Suprapubic skin (tissue), 4 donors: ENCODE results near the gene ENSA.
"Not testable (repeated sequence)": the region's sequence is repeated elsewhere in the genome, so short reads cannot be mapped to it uniquely, and the experiment has no call there.

Experiments used
- EP300 ChIP-seq: sonication (generic); formaldehyde crosslinking; IDR thresholded peaks from one replicate; pipeline ENCODE4 v1.6.1; 2017; ENCODE audit warnings: antibody characterized with exemption
- POLR2A ChIP-seq, 2 donors: fragments of 450-650 bp; IDR thresholded peaks; one replicate each; pipeline ENCODE4 v1.6.1; 2017; ENCODE audit warnings: antibody characterized with exemption in 2 of 2, mild to moderate bottlenecking in 2 of 2, moderate library complexity in 2 of 2
- POLR2AphosphoS5 ChIP-seq, 3 donors: sonication (generic); formaldehyde crosslinking; IDR thresholded peaks; one replicate each; pipeline ENCODE4 v1.6.1; 2017; ENCODE audit warnings: antibody characterized with exemption in 3 of 3
- TF ChIP-seq, protein P1 (sequence below), 2 donors: fragments of 200-600 bp in 1 of 2; fragments of 450-650 bp in 1 of 2; sonication (generic) in 1 of 2; IDR thresholded peaks; one replicate each; pipeline ENCODE4 v1.5.1; 2016 to 2019; ENCODE audit warnings: antibody characterized with exemption in 2 of 2, mild to moderate bottlenecking in 1 of 2, moderate library complexity in 1 of 2

DNA sequence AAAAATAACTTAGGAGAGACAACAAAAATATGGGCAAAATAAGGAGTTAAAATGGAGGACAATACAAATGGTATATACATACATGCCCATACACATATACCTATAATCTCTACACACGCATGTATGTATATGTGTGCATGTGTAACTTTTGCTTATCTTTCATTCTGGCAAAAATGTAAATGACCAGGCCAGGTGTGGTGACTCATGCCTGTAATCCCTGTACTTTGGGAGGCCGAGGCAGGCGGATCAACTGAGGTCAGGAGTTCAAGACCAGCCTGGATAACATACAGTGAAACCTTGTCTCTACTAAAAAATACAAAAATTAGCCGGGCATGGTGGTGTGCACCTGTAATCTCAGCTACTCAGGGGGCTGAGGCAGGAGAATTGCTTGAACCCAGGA, 31.1 kb downstream of the ENSA start:
- TF ChIP-seq, protein P1, sequence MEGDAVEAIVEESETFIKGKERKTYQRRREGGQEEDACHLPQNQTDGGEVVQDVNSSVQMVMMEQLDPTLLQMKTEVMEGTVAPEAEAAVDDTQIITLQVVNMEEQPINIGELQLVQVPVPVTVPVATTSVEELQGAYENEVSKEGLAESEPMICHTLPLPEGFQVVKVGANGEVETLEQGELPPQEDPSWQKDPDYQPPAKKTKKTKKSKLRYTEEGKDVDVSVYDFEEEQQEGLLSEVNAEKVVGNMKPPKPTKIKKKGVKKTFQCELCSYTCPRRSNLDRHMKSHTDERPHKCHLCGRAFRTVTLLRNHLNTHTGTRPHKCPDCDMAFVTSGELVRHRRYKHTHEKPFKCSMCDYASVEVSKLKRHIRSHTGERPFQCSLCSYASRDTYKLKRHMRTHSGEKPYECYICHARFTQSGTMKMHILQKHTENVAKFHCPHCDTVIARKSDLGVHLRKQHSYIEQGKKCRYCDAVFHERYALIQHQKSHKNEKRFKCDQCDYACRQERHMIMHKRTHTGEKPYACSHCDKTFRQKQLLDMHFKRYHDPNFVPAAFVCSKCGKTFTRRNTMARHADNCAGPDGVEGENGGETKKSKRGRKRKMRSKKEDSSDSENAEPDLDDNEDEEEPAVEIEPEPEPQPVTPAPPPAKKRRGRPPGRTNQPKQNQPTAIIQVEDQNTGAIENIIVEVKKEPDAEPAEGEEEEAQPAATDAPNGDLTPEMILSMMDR (IDR thresholded peaks at IDR 0.05), result not testable (repeated sequence)
- not testable (repeated sequence) for TF ChIP-seq POLR2AphosphoS5 (IDR thresholded peaks at IDR 0.05); POLR2A (IDR thresholded peaks at IDR 0.05); EP300
